ENCODE results near the gene DFFB. TPM values are rescaled to one million over a fixed set of nuclear protein-coding genes. Genes with fewer than 3 reads are reported as not detected.

Gene DFFB
- total and polyA plus RNA-seq, 9 of the 15 experiments (the other 6 are each of a cell fraction or from before 2014, with no cell fraction given): 2.3 to 15.8 (median 11.5) TPM

DNA sequence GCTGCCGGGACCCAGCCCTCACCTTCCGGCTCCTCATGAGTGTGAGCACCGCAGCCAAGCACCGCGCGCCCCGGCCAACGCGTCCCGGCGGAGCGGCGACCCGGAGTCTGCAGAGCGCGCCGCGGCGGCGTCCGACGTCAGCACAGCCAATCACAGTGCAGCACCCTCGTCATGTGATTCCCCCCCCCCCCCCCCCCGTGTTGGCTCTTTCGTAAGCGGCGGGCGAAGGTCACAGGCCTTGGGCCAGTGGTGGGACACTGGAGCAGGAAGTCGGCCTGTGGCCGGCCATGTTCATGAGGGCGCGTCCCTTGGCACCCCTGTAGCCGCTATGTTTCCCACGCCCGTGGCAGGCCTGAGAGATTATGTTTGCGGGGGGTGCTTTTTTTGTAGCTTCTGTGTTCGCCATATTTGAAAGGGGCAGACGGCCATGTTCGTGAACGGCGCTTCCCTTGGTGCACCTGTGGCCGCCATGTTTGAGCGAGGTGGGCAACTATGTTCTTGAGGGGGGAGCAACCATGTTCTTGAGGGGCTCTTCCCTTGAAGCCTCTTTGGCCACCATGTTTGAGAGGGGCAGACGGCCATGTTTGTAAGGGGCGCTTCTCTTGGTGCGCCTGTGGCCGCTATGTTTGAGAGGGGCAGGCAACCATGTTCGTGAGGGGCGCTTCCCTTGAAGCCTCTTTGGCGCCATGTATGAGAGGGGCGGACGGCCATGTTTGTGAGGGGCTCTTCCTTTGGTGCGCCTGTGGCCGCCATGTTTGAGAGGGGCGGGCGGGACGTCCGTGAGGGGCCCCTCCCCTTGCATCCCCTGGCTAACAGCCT is 43.1 kb downstream of the DFFB start, which contains the start of gene C1orf174 (continued):
- TF ChIP-seq GABPB1 (CRISPR knock-in tag; IDR thresholded peaks at IDR 0.05) (peak; percentile 74), RBFOX2 (IDR thresholded peaks at IDR 0.05; ENCODE audit: low read depth, low read length) (peak; percentile 89), ZFP36 (IDR thresholded peaks at IDR 0.05; ENCODE audit: low read depth, low read length, partially characterized antibody) (no peak), JUND (IDR thresholded peaks at IDR 0.05; ENCODE audit: borderline replicate concordance, low read depth, low read length) (peak; percentile 62), JUND (tag; IDR thresholded peaks at IDR 0.05; ENCODE audit: borderline replicate concordance, low read depth, low read length) (peak; percentile 80; the same call in 2 of the 3 replicates), PTRF (tag; IDR thresholded peaks at IDR 0.05) (no peak), EWSR1 (IDR thresholded peaks at IDR 0.05; ENCODE audit: borderline replicate concordance, low read depth, partially characterized antibody) (no peak)
- TF ChIP-seq, protein P1, sequence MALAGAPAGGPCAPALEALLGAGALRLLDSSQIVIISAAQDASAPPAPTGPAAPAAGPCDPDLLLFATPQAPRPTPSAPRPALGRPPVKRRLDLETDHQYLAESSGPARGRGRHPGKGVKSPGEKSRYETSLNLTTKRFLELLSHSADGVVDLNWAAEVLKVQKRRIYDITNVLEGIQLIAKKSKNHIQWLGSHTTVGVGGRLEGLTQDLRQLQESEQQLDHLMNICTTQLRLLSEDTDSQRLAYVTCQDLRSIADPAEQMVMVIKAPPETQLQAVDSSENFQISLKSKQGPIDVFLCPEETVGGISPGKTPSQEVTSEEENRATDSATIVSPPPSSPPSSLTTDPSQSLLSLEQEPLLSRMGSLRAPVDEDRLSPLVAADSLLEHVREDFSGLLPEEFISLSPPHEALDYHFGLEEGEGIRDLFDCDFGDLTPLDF (CRISPR knock-in tag; IDR thresholded peaks at IDR 0.05): peak; percentile 42
- TF ChIP-seq, protein P2, sequence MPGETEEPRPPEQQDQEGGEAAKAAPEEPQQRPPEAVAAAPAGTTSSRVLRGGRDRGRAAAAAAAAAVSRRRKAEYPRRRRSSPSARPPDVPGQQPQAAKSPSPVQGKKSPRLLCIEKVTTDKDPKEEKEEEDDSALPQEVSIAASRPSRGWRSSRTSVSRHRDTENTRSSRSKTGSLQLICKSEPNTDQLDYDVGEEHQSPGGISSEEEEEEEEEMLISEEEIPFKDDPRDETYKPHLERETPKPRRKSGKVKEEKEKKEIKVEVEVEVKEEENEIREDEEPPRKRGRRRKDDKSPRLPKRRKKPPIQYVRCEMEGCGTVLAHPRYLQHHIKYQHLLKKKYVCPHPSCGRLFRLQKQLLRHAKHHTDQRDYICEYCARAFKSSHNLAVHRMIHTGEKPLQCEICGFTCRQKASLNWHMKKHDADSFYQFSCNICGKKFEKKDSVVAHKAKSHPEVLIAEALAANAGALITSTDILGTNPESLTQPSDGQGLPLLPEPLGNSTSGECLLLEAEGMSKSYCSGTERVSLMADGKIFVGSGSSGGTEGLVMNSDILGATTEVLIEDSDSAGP (CRISPR knock-in tag; IDR thresholded peaks at IDR 0.05): no peak
- TF ChIP-seq, protein P3, sequence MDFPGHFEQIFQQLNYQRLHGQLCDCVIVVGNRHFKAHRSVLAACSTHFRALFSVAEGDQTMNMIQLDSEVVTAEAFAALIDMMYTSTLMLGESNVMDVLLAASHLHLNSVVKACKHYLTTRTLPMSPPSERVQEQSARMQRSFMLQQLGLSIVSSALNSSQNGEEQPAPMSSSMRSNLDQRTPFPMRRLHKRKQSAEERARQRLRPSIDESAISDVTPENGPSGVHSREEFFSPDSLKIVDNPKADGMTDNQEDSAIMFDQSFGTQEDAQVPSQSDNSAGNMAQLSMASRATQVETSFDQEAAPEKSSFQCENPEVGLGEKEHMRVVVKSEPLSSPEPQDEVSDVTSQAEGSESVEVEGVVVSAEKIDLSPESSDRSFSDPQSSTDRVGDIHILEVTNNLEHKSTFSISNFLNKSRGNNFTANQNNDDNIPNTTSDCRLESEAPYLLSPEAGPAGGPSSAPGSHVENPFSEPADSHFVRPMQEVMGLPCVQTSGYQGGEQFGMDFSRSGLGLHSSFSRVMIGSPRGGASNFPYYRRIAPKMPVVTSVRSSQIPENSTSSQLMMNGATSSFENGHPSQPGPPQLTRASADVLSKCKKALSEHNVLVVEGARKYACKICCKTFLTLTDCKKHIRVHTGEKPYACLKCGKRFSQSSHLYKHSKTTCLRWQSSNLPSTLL (IDR thresholded peaks at IDR 0.05): no peak
- TF ChIP-seq, protein P4, sequence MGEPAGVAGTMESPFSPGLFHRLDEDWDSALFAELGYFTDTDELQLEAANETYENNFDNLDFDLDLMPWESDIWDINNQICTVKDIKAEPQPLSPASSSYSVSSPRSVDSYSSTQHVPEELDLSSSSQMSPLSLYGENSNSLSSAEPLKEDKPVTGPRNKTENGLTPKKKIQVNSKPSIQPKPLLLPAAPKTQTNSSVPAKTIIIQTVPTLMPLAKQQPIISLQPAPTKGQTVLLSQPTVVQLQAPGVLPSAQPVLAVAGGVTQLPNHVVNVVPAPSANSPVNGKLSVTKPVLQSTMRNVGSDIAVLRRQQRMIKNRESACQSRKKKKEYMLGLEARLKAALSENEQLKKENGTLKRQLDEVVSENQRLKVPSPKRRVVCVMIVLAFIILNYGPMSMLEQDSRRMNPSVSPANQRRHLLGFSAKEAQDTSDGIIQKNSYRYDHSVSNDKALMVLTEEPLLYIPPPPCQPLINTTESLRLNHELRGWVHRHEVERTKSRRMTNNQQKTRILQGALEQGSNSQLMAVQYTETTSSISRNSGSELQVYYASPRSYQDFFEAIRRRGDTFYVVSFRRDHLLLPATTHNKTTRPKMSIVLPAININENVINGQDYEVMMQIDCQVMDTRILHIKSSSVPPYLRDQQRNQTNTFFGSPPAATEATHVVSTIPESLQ (CRISPR knock-in tag; IDR thresholded peaks at IDR 0.05): no peak
- TF ChIP-seq, protein P5, sequence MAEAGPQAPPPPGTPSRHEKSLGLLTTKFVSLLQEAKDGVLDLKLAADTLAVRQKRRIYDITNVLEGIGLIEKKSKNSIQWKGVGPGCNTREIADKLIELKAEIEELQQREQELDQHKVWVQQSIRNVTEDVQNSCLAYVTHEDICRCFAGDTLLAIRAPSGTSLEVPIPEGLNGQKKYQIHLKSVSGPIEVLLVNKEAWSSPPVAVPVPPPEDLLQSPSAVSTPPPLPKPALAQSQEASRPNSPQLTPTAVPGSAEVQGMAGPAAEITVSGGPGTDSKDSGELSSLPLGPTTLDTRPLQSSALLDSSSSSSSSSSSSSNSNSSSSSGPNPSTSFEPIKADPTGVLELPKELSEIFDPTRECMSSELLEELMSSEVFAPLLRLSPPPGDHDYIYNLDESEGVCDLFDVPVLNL (CRISPR knock-in tag; IDR thresholded peaks at IDR 0.05; ENCODE audit: low read depth): peak; percentile 66; the same call in 1 of the 2 replicates

All from K562 (cell line).